ENCODE data around the gene MSH3.

MSH3 gene

DNA sequence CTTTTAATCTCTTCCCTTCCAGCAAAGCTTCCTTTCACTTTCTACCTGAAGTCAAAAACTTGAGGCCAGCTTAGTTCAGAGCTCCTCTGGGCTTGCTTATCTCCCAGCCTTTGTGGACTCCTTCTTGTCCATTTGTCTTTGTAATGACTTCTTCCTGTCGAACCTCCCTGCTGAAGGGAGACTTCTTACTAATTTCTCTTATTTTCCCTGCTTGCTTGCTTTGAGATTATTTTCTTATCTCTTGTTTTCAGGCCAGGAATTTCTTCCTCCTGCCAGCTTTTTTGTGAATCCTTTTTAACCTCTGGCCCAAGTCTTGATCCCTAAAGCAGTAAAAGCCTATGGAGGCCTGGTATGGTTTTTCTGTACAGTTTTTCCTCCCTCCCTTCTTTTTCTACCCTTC, 47.1 kb downstream of the MSH3 start:
- Histone ChIP-seq H3K27ac (ENCODE audit: extremely low read depth, low read depth, low read length) (no peak overlapping the region), H3K4me3 (ENCODE audit: low read depth, low read length) (no peak overlapping the region), H3K36me3 (ENCODE audit: control insufficient read depth in 2 of 2, insufficient read depth in 1 of 2, low read length in 2 of 2) (peaks cover 12 to 23% of the 10 kb centered on the region in 2 experiments; a peak in 2 of 3 replicates), H3K9me3 (ENCODE audit: control insufficient read depth, insufficient read depth, low read depth, low read length) (no peaks in the 10 kb centered on the region), H3K4me1 (ENCODE audit: control insufficient read depth, insufficient read depth, low read length) (no peaks in the 10 kb centered on the region)
- TF ChIP-seq, protein P1, sequence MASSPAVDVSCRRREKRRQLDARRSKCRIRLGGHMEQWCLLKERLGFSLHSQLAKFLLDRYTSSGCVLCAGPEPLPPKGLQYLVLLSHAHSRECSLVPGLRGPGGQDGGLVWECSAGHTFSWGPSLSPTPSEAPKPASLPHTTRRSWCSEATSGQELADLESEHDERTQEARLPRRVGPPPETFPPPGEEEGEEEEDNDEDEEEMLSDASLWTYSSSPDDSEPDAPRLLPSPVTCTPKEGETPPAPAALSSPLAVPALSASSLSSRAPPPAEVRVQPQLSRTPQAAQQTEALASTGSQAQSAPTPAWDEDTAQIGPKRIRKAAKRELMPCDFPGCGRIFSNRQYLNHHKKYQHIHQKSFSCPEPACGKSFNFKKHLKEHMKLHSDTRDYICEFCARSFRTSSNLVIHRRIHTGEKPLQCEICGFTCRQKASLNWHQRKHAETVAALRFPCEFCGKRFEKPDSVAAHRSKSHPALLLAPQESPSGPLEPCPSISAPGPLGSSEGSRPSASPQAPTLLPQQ (tag by site-specific recombination; IDR thresholded peaks at IDR 0.05), result no peak
- no peak for TF ChIP-seq ZNF677 (tag by site-specific recombination; IDR thresholded peaks at IDR 0.05)
- no peak for TF ChIP-seq ZNF426 (tag by site-specific recombination; IDR thresholded peaks at IDR 0.05)
- TF ChIP-seq, protein P2, sequence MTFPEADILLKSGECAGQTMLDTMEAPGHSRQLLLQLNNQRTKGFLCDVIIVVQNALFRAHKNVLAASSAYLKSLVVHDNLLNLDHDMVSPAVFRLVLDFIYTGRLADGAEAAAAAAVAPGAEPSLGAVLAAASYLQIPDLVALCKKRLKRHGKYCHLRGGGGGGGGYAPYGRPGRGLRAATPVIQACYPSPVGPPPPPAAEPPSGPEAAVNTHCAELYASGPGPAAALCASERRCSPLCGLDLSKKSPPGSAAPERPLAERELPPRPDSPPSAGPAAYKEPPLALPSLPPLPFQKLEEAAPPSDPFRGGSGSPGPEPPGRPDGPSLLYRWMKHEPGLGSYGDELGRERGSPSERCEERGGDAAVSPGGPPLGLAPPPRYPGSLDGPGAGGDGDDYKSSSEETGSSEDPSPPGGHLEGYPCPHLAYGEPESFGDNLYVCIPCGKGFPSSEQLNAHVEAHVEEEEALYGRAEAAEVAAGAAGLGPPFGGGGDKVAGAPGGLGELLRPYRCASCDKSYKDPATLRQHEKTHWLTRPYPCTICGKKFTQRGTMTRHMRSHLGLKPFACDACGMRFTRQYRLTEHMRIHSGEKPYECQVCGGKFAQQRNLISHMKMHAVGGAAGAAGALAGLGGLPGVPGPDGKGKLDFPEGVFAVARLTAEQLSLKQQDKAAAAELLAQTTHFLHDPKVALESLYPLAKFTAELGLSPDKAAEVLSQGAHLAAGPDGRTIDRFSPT (tag by site-specific recombination; IDR thresholded peaks at IDR 0.05), result no peak
- TF ChIP-seq ZIC2 (tag by site-specific recombination; IDR thresholded peaks at IDR 0.05), result no peak
- TF ChIP-seq ZNF423 (tag by site-specific recombination; IDR thresholded peaks at IDR 0.05), result no peak
- no peak for TF ChIP-seq ZNF558 (tag by site-specific recombination; IDR thresholded peaks at IDR 0.05)
- TF ChIP-seq, protein P3, sequence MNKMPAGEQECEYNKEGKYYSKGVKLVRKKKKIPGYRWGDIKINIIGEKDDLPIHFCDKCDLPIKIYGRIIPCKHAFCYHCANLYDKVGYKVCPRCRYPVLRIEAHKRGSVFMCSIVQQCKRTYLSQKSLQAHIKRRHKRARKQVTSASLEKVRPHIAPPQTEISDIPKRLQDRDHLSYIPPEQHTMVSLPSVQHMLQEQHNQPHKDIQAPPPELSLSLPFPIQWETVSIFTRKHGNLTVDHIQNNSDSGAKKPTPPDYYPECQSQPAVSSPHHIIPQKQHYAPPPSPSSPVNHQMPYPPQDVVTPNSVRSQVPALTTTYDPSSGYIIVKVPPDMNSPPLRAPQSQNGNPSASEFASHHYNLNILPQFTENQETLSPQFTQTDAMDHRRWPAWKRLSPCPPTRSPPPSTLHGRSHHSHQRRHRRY (tag by site-specific recombination; IDR thresholded peaks at IDR 0.05), result no peak
- TF ChIP-seq, protein P4, sequence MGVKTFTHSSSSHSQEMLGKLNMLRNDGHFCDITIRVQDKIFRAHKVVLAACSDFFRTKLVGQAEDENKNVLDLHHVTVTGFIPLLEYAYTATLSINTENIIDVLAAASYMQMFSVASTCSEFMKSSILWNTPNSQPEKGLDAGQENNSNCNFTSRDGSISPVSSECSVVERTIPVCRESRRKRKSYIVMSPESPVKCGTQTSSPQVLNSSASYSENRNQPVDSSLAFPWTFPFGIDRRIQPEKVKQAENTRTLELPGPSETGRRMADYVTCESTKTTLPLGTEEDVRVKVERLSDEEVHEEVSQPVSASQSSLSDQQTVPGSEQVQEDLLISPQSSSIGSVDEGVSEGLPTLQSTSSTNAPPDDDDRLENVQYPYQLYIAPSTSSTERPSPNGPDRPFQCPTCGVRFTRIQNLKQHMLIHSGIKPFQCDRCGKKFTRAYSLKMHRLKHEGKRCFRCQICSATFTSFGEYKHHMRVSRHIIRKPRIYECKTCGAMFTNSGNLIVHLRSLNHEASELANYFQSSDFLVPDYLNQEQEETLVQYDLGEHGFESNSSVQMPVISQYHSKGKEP (tag by site-specific recombination; IDR thresholded peaks at IDR 0.05), result no peak
- TF ChIP-seq ZNF311 (tag by site-specific recombination; IDR thresholded peaks at IDR 0.05; ENCODE audit: borderline replicate concordance), result no peak
- TF ChIP-seq, protein P5, sequence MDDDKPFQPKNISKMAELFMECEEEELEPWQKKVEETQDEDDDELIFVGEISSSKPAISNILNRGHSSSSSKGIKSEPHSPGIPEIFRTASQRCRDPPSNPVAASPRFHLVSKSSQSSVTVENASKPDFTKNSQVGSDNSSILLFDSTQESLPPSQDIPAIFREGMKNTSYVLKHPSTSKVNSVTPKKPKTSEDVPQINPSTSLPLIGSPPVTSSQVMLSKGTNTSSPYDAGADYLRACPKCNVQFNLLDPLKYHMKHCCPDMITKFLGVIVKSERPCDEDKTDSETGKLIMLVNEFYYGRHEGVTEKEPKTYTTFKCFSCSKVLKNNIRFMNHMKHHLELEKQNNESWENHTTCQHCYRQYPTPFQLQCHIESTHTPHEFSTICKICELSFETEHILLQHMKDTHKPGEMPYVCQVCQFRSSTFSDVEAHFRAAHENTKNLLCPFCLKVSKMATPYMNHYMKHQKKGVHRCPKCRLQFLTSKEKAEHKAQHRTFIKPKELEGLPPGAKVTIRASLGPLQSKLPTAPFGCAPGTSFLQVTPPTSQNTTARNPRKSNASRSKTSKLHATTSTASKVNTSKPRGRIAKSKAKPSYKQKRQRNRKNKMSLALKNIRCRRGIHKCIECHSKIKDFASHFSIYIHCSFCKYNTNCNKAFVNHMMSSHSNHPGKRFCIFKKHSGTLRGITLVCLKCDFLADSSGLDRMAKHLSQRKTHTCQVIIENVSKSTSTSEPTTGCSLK (tag by site-specific recombination; IDR thresholded peaks at IDR 0.05), result no peak
- TF ChIP-seq ZNF19 (tag by site-specific recombination; IDR thresholded peaks at IDR 0.05; ENCODE audit: low read depth), result no peak
- no peak for TF ChIP-seq YY2 (tag by site-specific recombination; IDR thresholded peaks at IDR 0.05)
- TF ChIP-seq ZNF623 (tag by site-specific recombination; IDR thresholded peaks at IDR 0.05), result no peak
- no peak for TF ChIP-seq ZNF433 (tag by site-specific recombination; IDR thresholded peaks at IDR 0.05; ENCODE audit: low read depth)
- TF ChIP-seq, protein P6, sequence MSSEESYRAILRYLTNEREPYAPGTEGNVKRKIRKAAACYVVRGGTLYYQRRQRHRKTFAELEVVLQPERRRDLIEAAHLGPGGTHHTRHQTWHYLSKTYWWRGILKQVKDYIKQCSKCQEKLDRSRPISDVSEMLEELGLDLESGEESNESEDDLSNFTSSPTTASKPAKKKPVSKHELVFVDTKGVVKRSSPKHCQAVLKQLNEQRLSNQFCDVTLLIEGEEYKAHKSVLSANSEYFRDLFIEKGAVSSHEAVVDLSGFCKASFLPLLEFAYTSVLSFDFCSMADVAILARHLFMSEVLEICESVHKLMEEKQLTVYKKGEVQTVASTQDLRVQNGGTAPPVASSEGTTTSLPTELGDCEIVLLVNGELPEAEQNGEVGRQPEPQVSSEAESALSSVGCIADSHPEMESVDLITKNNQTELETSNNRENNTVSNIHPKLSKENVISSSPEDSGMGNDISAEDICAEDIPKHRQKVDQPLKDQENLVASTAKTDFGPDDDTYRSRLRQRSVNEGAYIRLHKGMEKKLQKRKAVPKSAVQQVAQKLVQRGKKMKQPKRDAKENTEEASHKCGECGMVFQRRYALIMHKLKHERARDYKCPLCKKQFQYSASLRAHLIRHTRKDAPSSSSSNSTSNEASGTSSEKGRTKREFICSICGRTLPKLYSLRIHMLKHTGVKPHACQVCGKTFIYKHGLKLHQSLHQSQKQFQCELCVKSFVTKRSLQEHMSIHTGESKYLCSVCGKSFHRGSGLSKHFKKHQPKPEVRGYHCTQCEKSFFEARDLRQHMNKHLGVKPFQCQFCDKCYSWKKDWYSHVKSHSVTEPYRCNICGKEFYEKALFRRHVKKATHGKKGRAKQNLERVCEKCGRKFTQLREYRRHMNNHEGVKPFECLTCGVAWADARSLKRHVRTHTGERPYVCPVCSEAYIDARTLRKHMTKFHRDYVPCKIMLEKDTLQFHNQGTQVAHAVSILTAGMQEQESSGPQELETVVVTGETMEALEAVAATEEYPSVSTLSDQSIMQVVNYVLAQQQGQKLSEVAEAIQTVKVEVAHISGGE (tag by site-specific recombination; conservative IDR thresholded peaks at IDR 0.05; ENCODE audit: low read depth), result no peak
- ChIA-PET CTCF (interaction anchor here (0.8 kb wide), 1 partner anchor 28 kb away, joined by 4 read pairs; no protein-coding TSS in a partner anchor), POLR2A (no interaction called here)

All from HEK293 (cell line).